GM08714 (cell line): Measurements from ENCODE around the gene LAMC2.

ENCODE experiments used
- H3K4me3 ChIP-seq: fragments of 200-500 bp; sonication (Bioruptor generic); 2 replicates; pipeline ENCODE4 v1.5.1; 2014; ENCODE audit warnings: mild to moderate bottlenecking, low read length, inconsistent platforms
- ZNF274 ChIP-seq: IDR thresholded peaks from 2 replicates; pipeline ENCODE4 v1.6.1; 2012; ENCODE audit warnings: mild to moderate bottlenecking, low read depth, low read length

The LAMC2 gene

DNA sequence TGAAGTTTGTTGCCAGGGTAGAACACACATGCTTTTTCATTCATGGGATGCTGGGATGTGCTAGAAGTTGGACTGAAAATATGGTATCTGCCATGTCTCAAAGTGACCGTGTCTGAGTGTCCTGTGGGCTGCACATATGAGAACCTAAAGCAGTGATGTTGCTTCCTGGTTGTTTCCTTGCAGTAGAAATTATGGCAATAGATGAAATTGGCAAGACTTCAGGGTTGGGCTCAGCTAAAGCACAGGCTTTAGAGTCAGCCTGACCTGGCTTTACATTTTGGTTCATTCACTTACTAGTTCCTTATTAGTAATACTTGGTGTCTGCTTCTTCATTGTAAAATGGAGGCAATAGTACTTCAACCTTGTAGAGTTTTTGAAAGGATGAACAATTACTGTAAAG, 2.2 kb downstream of the LAMC2 start:
- TF ChIP-seq ZNF274: no peak
- H3K4me3 ChIP-seq: no peak overlapping the region

GRCh38 chr1:183191833-183192232, 5.8 kb downstream of the LAMC2 start:
- H3K4me3 ChIP-seq: no peak overlapping the region
- TF ChIP-seq ZNF274: no peak

DNA sequence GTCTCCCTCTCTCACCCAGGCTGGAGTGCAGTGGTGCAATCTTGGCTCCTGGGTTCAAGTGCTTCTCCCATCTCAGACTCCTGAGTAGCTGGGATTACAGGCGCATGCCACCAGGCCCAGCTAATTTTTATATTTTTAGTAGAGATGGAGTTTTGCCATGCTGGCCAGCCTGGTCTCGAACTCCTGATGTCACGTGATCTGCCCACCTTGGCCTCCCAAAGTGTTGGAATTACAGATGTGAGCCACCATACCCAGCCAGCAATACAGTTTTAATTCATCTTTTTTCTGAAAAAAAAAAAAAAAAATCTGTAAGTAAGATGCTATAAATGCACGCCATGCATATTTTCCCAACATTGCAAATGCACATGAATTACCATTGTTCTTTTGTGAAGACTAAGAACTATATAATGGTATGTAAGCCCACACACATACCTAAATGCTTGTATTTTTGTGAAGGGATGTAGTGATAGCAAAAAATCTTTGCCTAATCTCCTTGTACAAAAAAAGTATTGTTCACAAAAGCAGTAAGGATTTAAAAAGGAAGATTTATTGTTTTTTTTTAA, 8.0 kb downstream of the LAMC2 start:
- TF ChIP-seq ZNF274: no peak

DNA sequence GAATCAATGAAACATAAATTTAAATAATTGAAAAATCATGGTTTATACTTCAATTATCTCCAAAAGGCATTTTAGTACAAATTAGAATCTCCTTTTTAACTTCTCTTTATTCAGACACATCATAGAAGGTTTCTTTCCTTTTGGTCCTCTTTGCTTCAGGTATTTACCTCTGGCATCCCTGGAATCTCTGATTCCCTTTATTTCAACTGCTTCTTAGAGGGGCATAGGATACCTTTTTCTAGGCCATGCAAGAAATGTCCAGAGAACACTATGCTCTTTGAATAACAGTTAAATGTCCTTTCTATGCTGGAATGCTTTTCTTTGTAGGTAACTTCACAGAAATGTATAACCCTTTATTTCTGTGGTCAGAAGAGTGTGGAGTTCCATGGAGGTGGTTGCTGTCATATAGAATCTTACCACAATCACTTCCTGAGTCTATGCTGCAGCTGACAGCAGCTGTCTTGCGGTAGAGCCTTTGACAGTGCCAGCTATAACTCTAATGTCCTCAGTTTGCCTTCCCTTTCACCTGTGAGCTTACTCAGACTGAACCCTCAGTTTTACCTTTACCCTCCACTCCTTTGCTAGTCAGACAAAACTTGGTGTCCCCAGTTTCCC, 8.6 kb downstream of the LAMC2 start:
- TF ChIP-seq ZNF274: no peak
- H3K4me3 ChIP-seq: no peak overlapping the region

More for the DNA sequence above, 8.0 kb downstream of the LAMC2 start:
- no peak overlapping the region for H3K4me3 ChIP-seq

GRCh38 chr1:183195142-183195574, 9.1 kb downstream of the LAMC2 start:
- no peak for TF ChIP-seq ZNF274
- no peak overlapping the region for H3K4me3 ChIP-seq

DNA sequence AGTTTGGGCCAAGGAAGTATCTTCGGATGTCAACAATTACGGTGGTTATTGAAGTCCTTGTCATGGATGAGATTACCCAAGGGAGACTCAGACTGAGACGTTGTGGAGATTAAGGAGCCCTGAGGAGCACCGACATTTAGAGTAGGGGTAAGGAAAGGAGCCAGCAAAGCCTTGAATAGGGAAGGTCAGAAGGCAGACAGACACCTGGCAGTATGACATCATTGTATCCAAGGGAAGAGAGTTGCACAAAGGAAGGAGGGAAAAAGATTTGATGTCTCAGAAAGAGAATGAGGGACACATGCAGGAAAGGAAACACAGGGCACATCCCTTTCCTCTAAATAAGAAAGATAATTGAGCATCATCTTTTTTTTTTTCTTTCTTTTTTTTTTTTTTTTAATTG, 11.7 kb downstream of the LAMC2 start:
- no peak overlapping the region for H3K4me3 ChIP-seq
- no peak for TF ChIP-seq ZNF274

DNA sequence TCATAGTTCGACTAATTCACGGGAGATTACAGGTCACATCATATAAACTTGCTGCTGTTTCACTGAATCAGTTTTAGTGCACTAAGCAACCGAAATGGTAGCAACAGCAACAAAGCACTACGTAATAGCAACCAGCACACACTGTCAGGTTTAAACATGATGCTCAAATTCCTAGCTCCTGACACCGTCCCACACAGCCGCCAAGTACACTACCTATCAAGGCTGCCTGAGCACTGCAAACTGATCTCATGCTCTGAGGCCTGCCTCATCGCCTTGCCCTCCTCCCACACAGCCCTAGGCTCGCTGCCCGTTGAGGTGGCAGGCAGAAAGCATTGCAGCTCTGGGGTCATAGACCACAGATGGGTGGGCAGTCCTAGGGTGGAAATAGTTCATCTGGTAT, 12.4 kb downstream of the LAMC2 start:
- no peak overlapping the region for H3K4me3 ChIP-seq
- no peak for TF ChIP-seq ZNF274

GRCh38 chr1:183199304-183199703, 13.2 kb downstream of the LAMC2 start:
- H3K4me3 ChIP-seq: no peak overlapping the region
- no peak for TF ChIP-seq ZNF274

- TF ChIP-seq ZNF274: no peak
- no peak overlapping the region for H3K4me3 ChIP-seq
These were observed 14.4 kb downstream of the LAMC2 start for GRCh38 chr1:183200451-183200850.

- H3K4me3 ChIP-seq: no peak overlapping the region
- TF ChIP-seq ZNF274: no peak
These were observed 17.0 kb downstream of the LAMC2 start for GRCh38 chr1:183203094-183203493.

- H3K4me3 ChIP-seq: no peak overlapping the region
These were observed 19.2 kb downstream of the LAMC2 start for GRCh38 chr1:183205196-183205781.

GRCh38 chr1:183206538-183207122, 20.6 kb downstream of the LAMC2 start:
- no peak overlapping the region for H3K4me3 ChIP-seq
- TF ChIP-seq ZNF274: no peak

More at GRCh38 chr1:183205196-183205781, 19.2 kb downstream of the LAMC2 start:
- TF ChIP-seq ZNF274: no peak

- no peak for TF ChIP-seq ZNF274
- H3K4me3 ChIP-seq: no peak overlapping the region
These were observed 23.6 kb downstream of the LAMC2 start for GRCh38 chr1:183209533-183210158.

DNA sequence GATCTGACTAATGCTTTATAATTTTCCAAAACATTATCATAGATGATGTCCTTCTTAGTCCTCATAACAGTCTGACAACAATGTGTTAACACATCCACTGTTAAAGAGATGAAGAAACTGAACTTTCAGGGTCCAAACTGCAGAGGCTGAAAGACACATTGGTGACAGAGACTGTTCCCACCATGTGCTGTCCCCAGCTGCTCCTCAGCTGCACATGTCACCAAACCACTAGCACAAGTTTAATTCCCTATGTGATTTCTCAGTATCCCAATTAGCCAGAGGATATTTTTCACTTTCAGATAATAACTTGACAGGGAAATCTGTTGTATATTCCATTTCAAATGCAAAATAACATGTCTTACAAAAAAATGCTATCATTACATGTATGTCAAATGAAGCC, 24.6 kb downstream of the LAMC2 start:
- no peak for TF ChIP-seq ZNF274
- H3K4me3 ChIP-seq: no peak overlapping the region

GRCh38 chr1:183212870-183213269, 26.8 kb downstream of the LAMC2 start:
- TF ChIP-seq ZNF274: no peak
- H3K4me3 ChIP-seq: no peak overlapping the region
